ENCODE data around the gene DYNC1H1.

Gene DYNC1H1

DNA sequence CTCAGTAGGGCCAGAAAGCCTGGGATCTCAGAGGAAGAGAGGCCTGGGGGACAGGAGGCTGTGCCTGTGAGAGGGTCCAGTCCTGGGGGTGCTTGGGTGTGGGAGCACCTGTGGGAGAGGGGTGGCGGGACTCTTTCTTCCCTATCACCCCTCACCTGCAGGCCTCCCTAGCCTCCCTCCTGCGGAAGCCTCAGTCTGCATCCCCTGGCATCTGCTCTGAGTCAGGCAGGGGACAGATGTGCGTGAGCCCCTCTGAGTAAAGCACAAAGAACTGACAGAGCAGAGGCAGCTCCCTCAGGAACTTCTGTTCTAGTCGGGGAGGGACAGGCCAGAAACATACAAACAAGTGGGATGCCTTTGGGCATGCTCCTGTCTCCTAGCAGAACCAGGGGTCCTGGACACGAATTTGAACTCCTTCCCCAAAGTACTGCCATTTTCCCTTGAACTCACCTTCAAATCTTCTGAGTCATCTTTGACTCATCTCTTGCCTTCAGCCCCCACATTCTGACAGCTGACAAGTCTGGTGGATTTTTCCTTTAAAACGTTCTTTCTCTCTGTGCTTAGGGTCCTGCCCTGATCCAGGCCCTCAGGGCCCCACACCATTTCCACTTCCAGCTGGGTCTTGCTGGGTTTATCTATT, 131.0 kb downstream of the DYNC1H1 start:
- no peak for FAIRE-seq

DNA sequence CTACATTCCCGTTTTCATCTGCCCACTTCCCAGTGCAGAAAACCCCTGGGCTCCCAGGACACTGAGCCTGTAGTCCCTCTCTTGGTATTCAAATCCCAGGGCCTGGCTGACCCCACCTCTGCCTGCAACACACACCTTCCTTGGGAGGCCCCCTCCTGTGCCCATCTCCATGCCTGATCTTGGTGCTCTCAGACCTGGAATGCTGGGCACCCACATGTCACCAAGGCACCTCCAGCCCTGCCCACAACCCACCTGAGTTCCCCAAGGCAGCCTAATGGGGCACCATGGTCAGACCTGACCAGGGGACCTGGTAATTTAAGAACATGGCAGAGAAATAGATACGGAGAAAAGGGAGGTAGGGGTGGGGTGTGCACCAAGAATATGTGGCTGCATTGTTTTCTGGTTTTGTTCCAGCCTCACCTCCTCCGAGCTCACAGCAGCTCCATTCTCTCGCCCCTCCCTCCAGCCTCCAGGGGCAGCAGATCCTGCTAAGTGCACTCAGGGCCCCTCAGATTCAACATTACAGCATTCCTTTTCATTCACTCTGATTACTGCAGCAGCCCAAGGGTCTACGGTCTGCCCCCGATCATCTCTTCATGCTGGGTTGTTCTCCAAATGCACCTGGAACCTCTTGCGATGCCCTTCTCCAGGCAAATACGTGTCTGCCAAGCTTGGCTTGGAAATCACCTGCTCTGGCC, 131.6 kb downstream of the DYNC1H1 start:
- no peak for FAIRE-seq

DNA sequence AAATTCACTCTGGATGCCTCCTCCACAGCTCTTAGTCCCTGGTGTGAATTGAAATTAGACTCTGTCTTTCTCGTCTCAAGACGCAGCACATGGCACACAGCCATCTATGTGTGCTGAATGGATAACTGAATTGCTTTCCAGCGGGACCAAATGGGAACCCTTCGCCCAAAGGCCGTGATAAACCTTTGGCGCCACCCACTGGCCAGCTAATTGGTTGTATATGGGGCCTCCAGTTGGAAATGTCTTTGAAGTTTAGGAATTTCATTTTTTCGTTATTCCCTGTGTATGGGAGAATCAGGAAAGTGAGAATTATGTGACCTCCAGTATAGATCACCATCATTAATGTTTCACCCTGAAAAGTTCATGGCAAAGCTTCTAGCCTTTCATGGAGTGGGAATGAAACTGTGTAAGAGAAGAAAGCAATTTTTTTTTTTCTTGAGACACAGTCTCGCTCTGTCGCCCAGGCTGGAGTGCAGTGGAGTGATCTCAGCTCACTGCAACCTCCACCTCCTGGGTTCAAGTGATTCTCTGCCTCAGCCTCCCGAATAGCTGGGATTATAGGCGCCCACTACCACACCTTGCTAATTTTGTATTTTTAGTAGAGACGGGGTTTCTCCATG, 132.3 kb downstream of the DYNC1H1 start:
- peak; percentile 93 for FAIRE-seq

DNA sequence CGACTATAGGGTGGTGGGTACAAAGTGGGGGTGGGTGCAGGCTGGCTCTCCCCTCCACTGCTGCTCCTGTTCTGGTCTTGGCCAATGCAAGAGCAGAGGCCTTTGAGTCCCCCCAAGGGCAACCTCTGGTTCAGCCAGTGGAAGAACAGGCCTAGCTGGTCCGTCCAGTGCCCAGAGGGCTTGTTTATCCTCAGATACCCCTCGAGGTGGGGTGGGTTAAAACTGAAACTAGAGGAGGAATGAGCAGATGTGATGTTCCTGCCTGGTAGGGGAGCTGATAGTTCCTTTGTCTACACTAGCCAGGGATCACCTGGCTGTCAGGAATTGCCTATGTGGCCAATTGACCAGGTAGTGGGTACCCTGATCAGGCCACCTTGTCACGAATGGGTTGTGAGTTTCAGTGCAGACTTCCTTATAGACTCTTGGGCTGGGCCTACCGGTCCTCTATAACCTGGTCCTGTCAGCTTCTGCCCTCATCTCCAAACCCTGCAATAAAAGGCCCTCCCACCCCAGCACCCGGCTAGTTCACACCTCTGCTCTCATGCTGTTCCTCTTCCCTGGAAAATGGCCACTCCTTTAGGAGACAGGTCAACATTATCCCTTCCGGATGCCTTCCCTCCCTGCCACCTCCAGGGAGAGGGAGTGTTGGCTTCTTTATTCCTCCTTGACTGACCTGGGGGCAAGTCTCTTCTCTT, 133.2 kb downstream of the DYNC1H1 start:
- FAIRE-seq = no peak

DNA sequence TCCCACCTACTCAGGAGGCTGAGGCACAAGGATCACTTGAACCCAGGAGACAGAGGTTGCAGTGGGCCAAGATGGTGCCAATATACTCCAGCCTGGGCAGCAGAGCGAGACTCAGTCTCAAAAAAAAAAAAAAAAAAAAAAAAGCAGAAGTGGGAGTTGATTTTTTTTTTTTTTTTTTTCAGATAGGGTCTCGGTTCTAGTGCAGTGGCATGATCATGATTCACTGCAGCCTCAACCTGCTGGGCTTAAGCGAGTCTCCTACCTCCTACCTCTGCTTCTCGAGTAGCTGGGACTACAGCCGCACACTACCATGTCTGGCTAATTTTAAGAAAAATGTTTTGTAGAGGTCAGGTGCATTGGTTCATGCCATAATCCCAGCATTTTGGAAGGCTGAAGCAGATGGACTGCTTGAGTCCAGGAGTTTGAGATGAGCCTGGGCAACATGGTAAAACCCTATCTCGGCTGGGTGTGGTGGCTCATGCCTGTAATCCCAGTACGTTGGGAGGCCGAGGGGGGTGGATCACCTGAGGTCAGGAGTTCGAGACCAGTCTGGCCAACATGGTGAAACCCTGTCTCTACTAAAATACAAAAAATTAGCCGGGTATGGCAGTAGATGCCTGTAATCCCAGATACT, 138.8 kb downstream of the DYNC1H1 start:
- FAIRE-seq = no peak

DNA sequence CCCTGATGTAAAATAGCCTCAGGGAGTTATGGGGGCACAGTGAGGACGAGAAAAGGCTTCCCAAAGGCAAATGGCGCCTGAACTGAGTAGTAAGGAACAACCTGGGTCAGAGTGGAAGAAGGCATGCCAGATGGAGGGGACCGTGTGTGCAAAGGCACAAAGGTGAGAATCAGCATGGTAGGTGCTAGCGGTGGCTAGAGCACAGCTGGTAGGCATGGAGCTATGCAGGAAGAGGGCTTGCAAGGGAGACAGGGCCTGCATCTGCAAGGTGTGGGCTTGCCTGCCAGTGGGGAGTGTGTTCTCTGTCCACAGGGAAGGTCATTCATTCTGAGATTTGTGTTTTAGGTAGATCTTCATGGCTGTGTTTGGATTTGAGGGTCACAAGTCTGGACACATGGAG, 141.0 kb downstream of the DYNC1H1 start:
- FAIRE-seq = no peak

Data from G401.6 (cell line).